Activated CD4-positive, alpha-beta memory T cell treated with anti-CD3 and anti-CD28 coated beads for 36 hours (primary cell): ENCODE results near the gene REV3L. TPM values are rescaled to one million over a fixed set of nuclear protein-coding genes. Genes with fewer than 3 reads are reported as not detected.

ENCODE experiments used
- CTCF ChIA-PET: fragments of 350-600 bp; sonication (Branson Sonifier 250); formaldehyde crosslinking; loops from one replicate; lab custom pipeline; 2021; ENCODE audit warnings: antibody characterized with exemption, inconsistent platforms; lab: Charles Lee
- POLR2A ChIA-PET: fragments of 350-600 bp; sonication (Branson Sonifier 250); formaldehyde crosslinking; loops from one replicate; lab custom pipeline; 2021; ENCODE audit warnings: antibody characterized with exemption; lab: Charles Lee
- DNase-seq: peaks from one replicate; pipeline ENCODE4 v3.0.0-alpha.2; 2020
- H3K27ac Mint-ChIP-seq: one replicate; pipeline ENCODE4 v1.8.0; 2021; ENCODE audit warnings: mixed read lengths
- H3K27me3 Mint-ChIP-seq: one replicate; pipeline ENCODE4 v1.8.0; 2021; ENCODE audit warnings: mixed read lengths
- H3K36me3 Mint-ChIP-seq: one replicate; pipeline ENCODE4 v1.8.0; 2021; ENCODE audit warnings: mixed read lengths
- H3K4me1 Mint-ChIP-seq: one replicate; pipeline ENCODE4 v1.8.0; 2021; ENCODE audit warnings: low read depth, mixed read lengths
- H3K4me3 Mint-ChIP-seq: one replicate; pipeline ENCODE4 v1.8.0; 2021; ENCODE audit warnings: mild to moderate bottlenecking, mixed read lengths
- H3K9me3 Mint-ChIP-seq: one replicate; pipeline ENCODE4 v1.8.0; 2021; ENCODE audit warnings: mixed read lengths
- intact Hi-C: fragments of 100-400 bp; cut with micrococcal nuclease; formaldehyde crosslinking; loops from one replicate; pipeline ENCODE4 v1.15.1; 2023
- total RNA-seq, 2 experiments: library from RNA; stranded (reverse); gene quantifications; one replicate each; pipeline ENCODE4 v1.2.3, GENCODE V29; 2021

REV3L gene
- total RNA-seq, 2 experiments from 2014 or later, result 13.9 to 15.0 TPM

GRCh38 chr6:111276736-111277135 is 206.3 kb downstream of the REV3L start:
- POLR2A ChIA-PET, result no interaction called here
- intact Hi-C loops, result no loop called here
- Mint-ChIP-seq H3K27me3 (no peaks in the 10 kb centered on the region), H3K27ac (no peak overlapping the region), H3K4me1 (no peaks in the 10 kb centered on the region), H3K4me3 (no peak overlapping the region), H3K36me3 (peaks cover 76% of the 10 kb centered on the region), H3K9me3 (peaks cover 25% of the 10 kb centered on the region)
- CTCF ChIA-PET, result interaction anchor here (2.4 kb wide), 1 partner anchor 18 kb away, joined by 7 read pairs; a partner anchor contains a TSS
- no peak for DNase-seq

- intact Hi-C loops, result no loop called here
- DNase-seq, result no peak
- Mint-ChIP-seq H3K36me3 (peaks cover 74% of the 10 kb centered on the region), H3K27ac (no peak overlapping the region), H3K4me3 (no peak overlapping the region), H3K9me3 (peaks cover 25% of the 10 kb centered on the region), H3K27me3 (no peaks in the 10 kb centered on the region), H3K4me1 (no peaks in the 10 kb centered on the region)
- ChIA-PET CTCF (interaction anchor here (2.4 kb wide), 1 partner anchor 17 kb away, joined by 7 read pairs; a partner anchor contains a TSS), POLR2A (no interaction called here)
Observed at GRCh38 chr6:111276335-111276734, 206.7 kb downstream of the REV3L start.

- no peak overlapping the region for H3K27ac Mint-ChIP-seq
- DNase-seq, result no peak
- H3K36me3 Mint-ChIP-seq, result peaks cover 74% of the 10 kb centered on the region
- H3K27me3 Mint-ChIP-seq, result no peaks in the 10 kb centered on the region
- CTCF ChIA-PET, result interaction anchor here (1.1 kb wide), 1 partner anchor 219 kb away, joined by 6 read pairs; no protein-coding TSS in a partner anchor
- H3K4me3 Mint-ChIP-seq, result no peak overlapping the region
- peaks cover 25% of the 10 kb centered on the region for H3K9me3 Mint-ChIP-seq
- H3K4me1 Mint-ChIP-seq, result no peaks in the 10 kb centered on the region
- POLR2A ChIA-PET, result interaction anchor here (0.6 kb wide), 1 partner anchor 732 kb away, joined by 3 read pairs; no protein-coding TSS in a partner anchor
- intact Hi-C loops, result no loop called here
Observed at GRCh38 chr6:111274593-111275217, 208.3 kb downstream of the REV3L start.

DNA sequence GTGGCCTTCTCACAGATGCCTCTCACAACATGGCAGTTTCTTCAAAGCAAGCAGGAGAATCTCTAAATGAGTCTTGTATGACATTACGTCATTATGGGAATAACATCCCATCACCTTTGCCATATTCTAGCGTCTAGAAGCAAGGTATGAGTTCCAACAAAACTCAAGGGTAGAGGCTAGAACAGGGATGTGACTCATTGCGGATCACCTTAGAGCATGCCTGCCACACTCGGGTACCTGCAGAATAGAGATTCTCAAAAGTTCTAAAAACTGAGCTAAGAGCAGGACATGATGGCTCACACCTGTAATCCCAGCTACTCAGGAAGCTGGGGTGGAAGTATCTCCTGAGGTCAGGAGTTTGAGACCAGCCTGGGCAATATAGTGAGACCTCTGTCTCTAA is 212.9 kb downstream of the REV3L start:
- no peaks in the 10 kb centered on the region for H3K27me3 Mint-ChIP-seq
- no peak overlapping the region for H3K4me3 Mint-ChIP-seq
- no peak for DNase-seq
- H3K27ac Mint-ChIP-seq, result no peak overlapping the region
- POLR2A ChIA-PET, result no interaction called here
- CTCF ChIA-PET, result interaction anchor here (2.4 kb wide), 1 partner anchor 11 kb away, joined by 9 read pairs; a partner anchor contains a TSS
- peaks cover 66% of the 10 kb centered on the region for H3K36me3 Mint-ChIP-seq
- H3K4me1 Mint-ChIP-seq, result peaks cover 21% of the 10 kb centered on the region
- intact Hi-C loops, result no loop called here
- H3K9me3 Mint-ChIP-seq, result peaks cover 19% of the 10 kb centered on the region

DNA sequence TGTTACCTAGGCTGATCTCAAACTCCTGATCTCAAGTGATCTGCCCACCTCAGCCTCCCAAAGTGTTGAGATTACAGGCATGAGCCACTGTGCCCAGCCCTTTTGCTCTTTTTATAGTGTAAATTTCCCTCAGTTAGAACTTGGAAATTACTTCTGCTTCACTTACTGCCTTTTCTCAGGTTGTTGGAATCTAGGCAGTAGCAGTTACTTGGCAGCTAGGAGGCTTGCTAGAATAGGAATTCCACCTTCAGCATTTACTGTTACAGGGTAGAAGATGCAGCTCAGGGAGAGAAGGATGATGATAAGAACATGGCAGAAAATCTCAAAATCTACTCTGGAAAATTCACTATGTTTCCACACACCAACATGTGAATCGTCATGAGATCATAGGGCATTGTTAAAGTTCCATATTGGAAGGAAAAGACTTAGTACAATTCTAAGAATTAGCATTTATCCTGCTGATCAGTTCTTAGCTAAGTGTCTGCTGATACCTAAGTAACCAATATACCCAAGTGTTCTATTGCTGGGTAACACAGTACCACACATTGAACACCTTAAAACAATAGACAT is 213.5 kb downstream of the REV3L start:
- no peak overlapping the region for H3K27ac Mint-ChIP-seq
- ChIA-PET POLR2A (no interaction called here), CTCF (interaction anchor here (2.4 kb wide), 1 partner anchor 10 kb away, joined by 9 read pairs; a partner anchor contains a TSS)
- H3K27me3 Mint-ChIP-seq, result no peaks in the 10 kb centered on the region
- no peak for DNase-seq
- peaks cover 59% of the 10 kb centered on the region for H3K36me3 Mint-ChIP-seq
- H3K9me3 Mint-ChIP-seq, result peaks cover 13% of the 10 kb centered on the region
- intact Hi-C loops, result no loop called here
- H3K4me3 Mint-ChIP-seq, result no peak overlapping the region
- H3K4me1 Mint-ChIP-seq, result peaks cover 21% of the 10 kb centered on the region

- Mint-ChIP-seq H3K36me3 (peaks cover 50% of the 10 kb centered on the region), H3K27ac (no peak overlapping the region), H3K9me3 (no peaks in the 10 kb centered on the region), H3K4me3 (no peak overlapping the region), H3K4me1 (peaks cover 28% of the 10 kb centered on the region), H3K27me3 (no peaks in the 10 kb centered on the region)
- ChIA-PET POLR2A (no interaction called here), CTCF (no interaction called here)
- DNase-seq, result no peak
- intact Hi-C loops, result no loop called here
Observed at GRCh38 chr6:111267764-111268333, 215.2 kb downstream of the REV3L start.

DNA sequence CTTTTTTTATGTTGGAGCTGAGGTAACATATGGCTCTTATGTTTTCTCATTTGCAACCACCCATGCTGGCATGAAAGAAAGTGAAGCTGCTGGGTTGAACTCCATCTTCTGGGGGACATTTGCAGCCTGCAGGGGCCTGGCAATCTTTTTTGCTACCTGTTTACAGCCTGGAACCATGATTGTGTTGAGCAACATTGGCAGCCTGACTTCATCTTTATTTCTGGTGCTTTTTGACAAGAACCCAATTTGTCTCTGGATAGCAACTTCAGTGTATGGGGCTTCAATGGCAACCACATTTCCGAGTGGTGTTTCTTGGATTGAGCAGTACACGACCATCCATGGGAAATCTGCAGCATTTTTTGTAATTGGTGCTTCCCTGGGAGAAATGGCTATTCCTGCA is 216.7 kb downstream of the REV3L start:
- H3K4me1 Mint-ChIP-seq, result peaks cover 34% of the 10 kb centered on the region
- no peaks in the 10 kb centered on the region for H3K9me3 Mint-ChIP-seq
- H3K27me3 Mint-ChIP-seq, result no peaks in the 10 kb centered on the region
- intact Hi-C loops, result no loop called here
- no peak overlapping the region for H3K4me3 Mint-ChIP-seq
- no peak overlapping the region for H3K27ac Mint-ChIP-seq
- H3K36me3 Mint-ChIP-seq, result peaks cover 47% of the 10 kb centered on the region
- CTCF ChIA-PET, result interaction anchor here (0.7 kb wide), 1 partner anchor 318 kb away, joined by 3 read pairs; no protein-coding TSS in a partner anchor
- DNase-seq, result no peak
- POLR2A ChIA-PET, result no interaction called here

DNA sequence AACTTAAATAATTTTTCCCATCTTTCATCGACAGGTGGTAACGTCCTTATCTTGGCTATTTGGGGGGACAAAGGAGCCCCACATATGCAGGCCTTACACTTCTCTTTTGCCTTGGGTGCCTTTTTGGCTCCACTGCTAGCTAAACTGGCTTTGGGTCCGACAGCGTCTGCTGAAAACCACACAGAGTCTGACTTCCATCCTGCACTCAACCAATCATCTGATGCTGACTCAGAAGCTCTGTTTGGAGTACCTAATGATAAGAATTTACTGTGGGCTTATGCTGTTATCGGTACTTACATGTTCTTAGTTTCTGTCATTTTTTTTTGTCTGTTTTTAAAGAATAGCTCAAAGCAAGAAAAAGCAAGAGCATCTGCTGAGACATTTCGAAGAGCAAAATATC is 217.2 kb downstream of the REV3L start:
- no peaks in the 10 kb centered on the region for H3K9me3 Mint-ChIP-seq
- peaks cover 38% of the 10 kb centered on the region for H3K4me1 Mint-ChIP-seq
- peaks cover 47% of the 10 kb centered on the region for H3K36me3 Mint-ChIP-seq
- H3K27me3 Mint-ChIP-seq, result no peaks in the 10 kb centered on the region
- CTCF ChIA-PET, result interaction anchor here (0.7 kb wide), 1 partner anchor 318 kb away, joined by 3 read pairs; no protein-coding TSS in a partner anchor
- intact Hi-C loops, result no loop called here
- H3K27ac Mint-ChIP-seq, result no peak overlapping the region
- no peak overlapping the region for H3K4me3 Mint-ChIP-seq
- POLR2A ChIA-PET, result no interaction called here
- no peak for DNase-seq

DNA sequence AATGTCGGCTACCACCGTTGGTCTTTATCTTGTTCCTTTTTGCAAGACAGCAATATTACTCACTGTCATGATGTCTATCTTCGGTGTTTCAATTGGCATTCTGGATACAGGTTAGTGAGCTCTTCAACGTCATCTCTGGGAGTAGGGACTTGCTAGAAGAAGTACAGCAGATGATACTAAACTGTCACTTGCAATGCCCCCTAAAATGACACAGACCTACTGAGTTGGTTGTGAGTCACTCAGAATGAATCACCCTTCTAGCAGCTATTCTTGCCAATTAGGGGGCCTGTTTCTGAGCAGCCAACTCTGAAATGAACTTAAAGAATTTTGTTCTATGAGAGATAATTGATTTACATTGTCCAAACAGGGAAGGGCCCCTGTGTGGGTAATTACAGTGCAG is 219.2 kb downstream of the REV3L start:
- Mint-ChIP-seq H3K36me3 (peaks cover 34% of the 10 kb centered on the region), H3K4me3 (no peak overlapping the region), H3K27ac (no peak overlapping the region), H3K4me1 (peaks cover 45% of the 10 kb centered on the region), H3K9me3 (no peaks in the 10 kb centered on the region), H3K27me3 (no peaks in the 10 kb centered on the region)
- intact Hi-C loops, result no loop called here
- ChIA-PET POLR2A (no interaction called here), CTCF (interaction anchor here (0.7 kb wide), 1 partner anchor 54 kb away, joined by 3 read pairs; no protein-coding TSS in a partner anchor)
- no peak for DNase-seq

DNA sequence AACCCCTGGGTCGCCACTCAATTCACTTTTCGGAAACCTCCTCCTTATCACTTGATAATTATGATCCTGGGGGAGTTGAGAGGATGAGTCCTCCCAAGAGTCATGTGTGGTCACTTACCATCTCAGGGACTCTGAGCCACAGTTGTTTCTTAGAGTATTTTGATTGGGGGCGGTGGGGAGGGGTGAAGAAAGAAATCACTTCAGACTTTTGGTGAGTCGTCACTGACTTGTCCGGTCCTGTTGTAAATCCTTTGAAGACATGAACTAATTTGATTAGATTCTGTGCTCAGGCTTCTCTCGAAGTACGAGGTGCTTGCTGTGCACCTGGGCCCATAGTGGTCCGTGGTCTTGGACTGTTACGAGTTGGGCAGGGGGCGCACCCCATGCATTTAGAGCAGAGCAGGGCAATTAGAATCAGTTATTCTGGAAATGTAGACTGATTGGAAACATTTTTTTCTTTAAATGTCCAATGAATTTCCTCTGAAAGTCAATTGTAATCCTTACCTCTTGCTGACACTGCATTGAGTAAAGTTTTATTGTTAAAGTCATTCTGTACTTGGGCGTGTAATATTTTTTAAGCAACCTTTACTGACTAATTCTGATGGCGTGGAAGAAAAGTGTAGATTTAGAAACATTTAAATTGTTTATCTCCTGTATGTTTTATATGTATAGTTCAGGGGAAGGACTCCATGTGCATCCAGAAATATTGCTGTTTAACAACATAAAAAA is 222.3 kb downstream of the REV3L start:
- H3K36me3 Mint-ChIP-seq, result peaks cover 8% of the 10 kb centered on the region
- peak overlapping the region; percentile 76 for H3K4me3 Mint-ChIP-seq
- POLR2A ChIA-PET, result no interaction called here
- H3K27me3 Mint-ChIP-seq, result peaks cover 2% of the 10 kb centered on the region
- DNase-seq, result no peak
- intact Hi-C loops, result no loop called here
- no peaks in the 10 kb centered on the region for H3K9me3 Mint-ChIP-seq
- H3K27ac Mint-ChIP-seq, result no peak overlapping the region
- peaks cover 31% of the 10 kb centered on the region for H3K4me1 Mint-ChIP-seq
- CTCF ChIA-PET, result interaction anchor here (1.0 to 2.4 kb wide), 2 partner anchors 218 to 782 kb away, joined by 3 to 40 read pairs; no protein-coding TSS in a partner anchor

DNA sequence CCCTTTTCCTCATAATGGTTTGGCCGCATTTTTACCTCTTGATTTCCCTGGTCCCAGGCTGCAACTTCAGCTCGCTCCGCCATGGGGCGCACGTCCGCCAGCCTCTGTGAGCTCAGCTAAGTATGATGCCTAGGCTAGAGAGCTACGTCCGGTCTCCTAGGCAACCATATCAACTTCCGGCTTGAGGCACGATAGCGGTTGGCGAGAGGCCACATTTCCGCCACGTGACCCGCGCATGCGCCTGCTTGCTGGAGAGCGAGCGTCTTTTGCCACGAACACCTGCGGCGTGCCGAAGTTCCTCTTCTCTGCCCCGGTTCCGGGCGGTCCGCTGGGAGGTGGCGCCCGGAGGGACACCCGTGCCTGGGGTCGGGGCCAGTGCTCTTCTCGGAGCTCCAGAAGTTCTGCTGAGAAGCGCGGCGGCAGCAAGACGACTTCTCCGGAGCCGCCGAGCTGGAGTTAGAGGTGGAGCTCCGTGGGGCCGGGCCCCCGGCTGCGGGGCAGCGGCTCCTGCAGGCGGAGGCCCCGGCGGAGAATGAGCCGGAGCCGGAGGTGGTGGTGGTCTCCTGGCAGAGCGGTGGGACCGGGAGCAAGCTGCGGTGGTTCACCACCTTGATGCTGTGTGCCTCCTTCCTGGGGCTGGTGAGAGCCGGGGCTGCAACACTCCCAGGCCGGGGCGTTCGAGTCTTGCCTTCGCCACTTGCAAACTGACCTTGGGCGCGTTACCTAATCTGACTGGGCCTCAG is 223.8 kb downstream of the REV3L start:
- CTCF ChIA-PET, result interaction anchor here (0.6 to 2.4 kb wide), 61 partner anchors 9 to 907 kb away, joined by 3 to 52 read pairs (median 4); partner anchors contain the start of genes FAM229B, REV3L, TRAF3IP2 and TUBE1
- peaks cover 31% of the 10 kb centered on the region for H3K4me1 Mint-ChIP-seq
- H3K36me3 Mint-ChIP-seq, result peaks cover 6% of the 10 kb centered on the region
- peak; percentile 99 for DNase-seq
- H3K4me3 Mint-ChIP-seq, result peak overlapping the region; percentile 76
- H3K27me3 Mint-ChIP-seq, result peaks cover 2% of the 10 kb centered on the region
- H3K27ac Mint-ChIP-seq, result peak overlapping the region; percentile 79
- intact Hi-C loops, result loop anchor here (1.0 to 5.0 kb wide), 11 partner anchors 33 to 906 kb away; partner anchors contain the start of genes FAM229B, TRAF3IP2 and TUBE1
- no peaks in the 10 kb centered on the region for H3K9me3 Mint-ChIP-seq
- POLR2A ChIA-PET, result interaction anchor here (0.6 to 1.9 kb wide), 10 partner anchors 9 to 828 kb away, joined by 3 to 24 read pairs (median 4); partner anchors contain the start of genes CDK19, FAM229B, REV3L and TRAF3IP2
